HL-60 (cell line): ENCODE measurements around the gene IRAK3.
"Not testable (repeated sequence)": the region's sequence is repeated elsewhere in the genome, so short reads cannot be mapped to it uniquely, and the experiment has no call there.

Source experiments
- DNase-seq, 2 experiments: peaks; one replicate each; pipeline ENCODE4 v3.0.0-alpha.2; 2010 to 2020; ENCODE audit warnings: low read depth in 1 of 2, low spot score in 1 of 2
- H3K27ac ChIP-seq: fragments of 250-450 bp; sonication (Bioruptor Pico); replicated peaks from 2 replicates; pipeline ENCODE4 v1.5.1; 2020; ENCODE audit warnings: mild to moderate bottlenecking, moderate library complexity
- H3K27me3 ChIP-seq: fragments of 250-450 bp; sonication (Bioruptor Pico); 2 replicates; pipeline ENCODE4 v1.5.1; 2021; ENCODE audit warnings: mild to moderate bottlenecking, moderate library complexity; ENCODE audit not compliant: insufficient read depth, poor library complexity, severe bottlenecking
- H3K4me3 ChIP-seq: replicated peaks from 2 replicates; pipeline ENCODE4 v1.5.1; 2011; ENCODE audit warnings: mild to moderate bottlenecking, control low read depth, low read length; ENCODE audit not compliant: insufficient read depth
- CTCF ChIP-seq: IDR thresholded peaks from one replicate; pipeline ENCODE4 v1.5.1; 2011; ENCODE audit warnings: low read length, control low read depth, inconsistent platforms; ENCODE audit not compliant: insufficient read depth
- GABPA ChIP-seq: IDR thresholded peaks from 2 replicates; pipeline ENCODE4 v1.6.1; 2012; ENCODE audit warnings: low read depth
- POLR2AphosphoS5 ChIP-seq: IDR thresholded peaks from 2 replicates; pipeline ENCODE4 v1.6.1; 2012; ENCODE audit warnings: low read depth
- SPI1 ChIP-seq: IDR thresholded peaks from 2 replicates; pipeline ENCODE4 v1.6.1; 2012; ENCODE audit warnings: low read depth, mild to moderate bottlenecking, borderline replicate concordance
- TF ChIP-seq, protein P1 (sequence below): IDR thresholded peaks from 2 replicates; pipeline ENCODE4 v1.6.1; 2012; ENCODE audit warnings: low read depth; ENCODE audit not compliant: insufficient replicate concordance

The IRAK3 gene

DNA sequence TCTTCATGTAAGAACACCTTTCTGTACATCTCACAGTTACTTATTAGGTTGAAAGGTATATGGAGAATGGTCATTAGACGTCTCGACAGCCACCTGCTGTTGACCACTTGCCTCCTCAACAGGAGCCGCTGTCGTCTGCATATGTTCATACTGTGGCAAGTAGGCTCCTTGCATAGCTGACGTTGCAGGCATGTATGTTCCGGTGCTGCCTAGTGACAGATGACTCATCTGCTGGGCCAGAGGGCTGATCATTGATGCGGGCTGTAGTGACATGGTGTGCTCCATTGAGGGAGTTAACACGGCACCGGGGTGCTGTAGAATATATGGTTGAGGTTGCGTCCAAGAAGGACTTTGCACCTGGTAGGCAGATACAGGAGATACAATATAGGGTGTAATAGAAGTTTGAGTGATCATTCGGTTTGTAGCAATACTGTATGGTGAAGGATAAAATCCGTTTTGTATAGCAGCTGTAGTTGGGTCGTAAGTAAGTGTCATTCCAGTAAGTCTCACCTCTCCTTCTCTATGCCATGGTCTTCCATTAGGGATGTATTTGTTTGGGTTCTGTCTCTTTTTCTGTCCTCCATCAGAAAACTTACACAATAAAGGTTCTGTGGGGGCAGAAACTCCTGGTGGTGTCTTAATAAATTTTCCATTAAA, 45.2 kb downstream of the IRAK3 start:
- peak overlapping the region; percentile 23 for H3K4me3 ChIP-seq
- peak; percentile 87 to 96 for DNase-seq
- not testable (repeated sequence) for H3K27me3 ChIP-seq
- peak; percentile 34; the same call in 1 of the 2 replicates for TF ChIP-seq POLR2AphosphoS5
- peak overlapping the region; percentile 96 for H3K27ac ChIP-seq

DNA sequence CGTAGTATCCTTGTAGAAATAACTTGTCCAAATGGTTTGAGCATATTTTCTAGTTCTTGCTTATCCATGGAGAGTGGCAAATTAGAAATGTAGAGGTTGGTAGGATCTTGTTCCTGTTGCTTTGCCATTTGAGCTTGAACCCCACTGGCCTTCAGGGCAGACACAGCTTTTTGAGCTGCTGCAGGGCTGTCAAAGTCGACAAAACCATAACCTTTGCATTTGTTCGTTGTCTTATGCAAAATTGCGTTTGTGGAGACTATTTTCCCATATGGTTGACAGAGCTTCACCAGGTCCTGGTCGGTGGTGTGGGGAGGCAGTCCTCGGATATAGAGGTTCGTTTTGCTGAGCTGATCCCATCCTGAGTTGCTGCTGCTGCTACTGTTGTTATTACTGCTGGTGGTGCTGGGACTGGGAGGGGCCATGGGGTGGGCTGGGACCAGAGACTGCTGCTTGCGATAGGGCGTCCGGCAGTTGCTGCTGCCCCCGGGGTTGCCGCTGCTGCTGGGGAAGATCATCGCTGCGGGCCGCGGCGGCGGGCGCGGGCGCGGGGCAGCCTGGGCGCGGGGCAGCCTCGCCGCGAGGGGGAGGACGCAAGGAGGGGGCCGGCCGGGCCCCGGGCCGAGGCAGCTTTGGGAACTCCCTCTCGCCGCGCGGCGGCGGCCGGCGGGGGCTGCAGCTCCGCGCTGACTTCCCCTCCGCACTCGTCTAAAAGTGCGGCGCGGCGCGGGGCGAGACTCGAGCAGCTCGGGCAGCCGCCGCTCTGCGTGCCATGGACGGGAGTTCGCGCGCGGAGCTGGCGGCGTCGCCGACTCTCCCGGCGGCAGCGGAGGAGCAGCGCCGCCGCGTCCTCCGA, 46.0 kb downstream of the IRAK3 start:
- Histone ChIP-seq H3K27ac (peak overlapping the region; percentile 96), H3K4me3 (peak overlapping the region; percentile 23)
- not testable (repeated sequence) for H3K27me3 ChIP-seq
- peak; percentile 65; the same call in 1 of the 2 replicates for TF ChIP-seq SPI1
- DNase-seq, result peak in 1 of 2 experiments; percentile 77

DNA sequence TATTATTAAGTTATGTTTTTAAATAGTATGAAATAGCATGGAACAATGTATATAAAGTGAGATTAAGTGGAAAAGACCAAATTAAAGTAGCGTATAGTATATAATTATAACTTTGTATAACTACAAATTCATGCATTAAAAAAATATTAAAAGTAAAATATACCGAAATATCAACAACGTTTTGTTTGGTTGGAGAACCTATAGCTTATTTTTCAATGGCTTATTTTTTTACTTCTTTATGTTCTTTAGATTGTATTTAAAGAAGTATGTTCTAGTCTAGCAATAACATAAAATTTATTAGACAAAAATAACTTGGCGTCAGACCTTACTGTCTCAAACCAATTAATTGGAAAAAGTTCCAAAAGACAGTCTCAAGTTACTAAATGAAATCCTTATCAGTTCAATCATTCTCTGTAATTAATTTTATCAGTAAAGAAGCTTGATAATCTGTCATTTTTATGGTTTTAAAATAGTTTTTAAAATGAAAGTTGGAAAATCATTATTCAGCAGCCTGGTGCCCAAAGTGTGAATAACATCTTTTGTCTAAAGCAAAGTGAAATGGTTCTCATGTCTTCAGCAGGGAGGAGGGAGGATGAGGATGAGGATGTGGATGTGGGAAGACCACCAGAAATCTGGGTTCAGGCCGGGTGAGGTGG, 46.7 kb downstream of the IRAK3 start:
- peak overlapping the region; percentile 18 for H3K4me3 ChIP-seq
- DNase-seq, result no peak
- H3K27ac ChIP-seq, result peak overlapping the region; percentile 96

GRCh38 chr12:66236282-66236675, 47.3 kb downstream of the IRAK3 start:
- peak overlapping the region; percentile 96 for H3K27ac ChIP-seq
- not testable (repeated sequence) for H3K4me3 ChIP-seq, H3K27me3 ChIP-seq
- peak in 1 of 2 experiments; percentile 50 for DNase-seq

More for the DNA sequence above, 46.7 kb downstream of the IRAK3 start:
- TF ChIP-seq POLR2AphosphoS5 (no peak), SPI1 (no peak), CTCF (no peak), GABPA (no peak)
- TF ChIP-seq, protein P1, sequence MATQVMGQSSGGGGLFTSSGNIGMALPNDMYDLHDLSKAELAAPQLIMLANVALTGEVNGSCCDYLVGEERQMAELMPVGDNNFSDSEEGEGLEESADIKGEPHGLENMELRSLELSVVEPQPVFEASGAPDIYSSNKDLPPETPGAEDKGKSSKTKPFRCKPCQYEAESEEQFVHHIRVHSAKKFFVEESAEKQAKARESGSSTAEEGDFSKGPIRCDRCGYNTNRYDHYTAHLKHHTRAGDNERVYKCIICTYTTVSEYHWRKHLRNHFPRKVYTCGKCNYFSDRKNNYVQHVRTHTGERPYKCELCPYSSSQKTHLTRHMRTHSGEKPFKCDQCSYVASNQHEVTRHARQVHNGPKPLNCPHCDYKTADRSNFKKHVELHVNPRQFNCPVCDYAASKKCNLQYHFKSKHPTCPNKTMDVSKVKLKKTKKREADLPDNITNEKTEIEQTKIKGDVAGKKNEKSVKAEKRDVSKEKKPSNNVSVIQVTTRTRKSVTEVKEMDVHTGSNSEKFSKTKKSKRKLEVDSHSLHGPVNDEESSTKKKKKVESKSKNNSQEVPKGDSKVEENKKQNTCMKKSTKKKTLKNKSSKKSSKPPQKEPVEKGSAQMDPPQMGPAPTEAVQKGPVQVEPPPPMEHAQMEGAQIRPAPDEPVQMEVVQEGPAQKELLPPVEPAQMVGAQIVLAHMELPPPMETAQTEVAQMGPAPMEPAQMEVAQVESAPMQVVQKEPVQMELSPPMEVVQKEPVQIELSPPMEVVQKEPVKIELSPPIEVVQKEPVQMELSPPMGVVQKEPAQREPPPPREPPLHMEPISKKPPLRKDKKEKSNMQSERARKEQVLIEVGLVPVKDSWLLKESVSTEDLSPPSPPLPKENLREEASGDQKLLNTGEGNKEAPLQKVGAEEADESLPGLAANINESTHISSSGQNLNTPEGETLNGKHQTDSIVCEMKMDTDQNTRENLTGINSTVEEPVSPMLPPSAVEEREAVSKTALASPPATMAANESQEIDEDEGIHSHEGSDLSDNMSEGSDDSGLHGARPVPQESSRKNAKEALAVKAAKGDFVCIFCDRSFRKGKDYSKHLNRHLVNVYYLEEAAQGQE, result no peak
- H3K27me3 ChIP-seq, result no peaks in the 10 kb centered on the region

GRCh38 chr12:66236969-66237368, 48.0 kb downstream of the IRAK3 start:
- Histone ChIP-seq H3K27ac (peak overlapping the region; percentile 96), H3K4me3 (no peak overlapping the region), H3K27me3 (no peaks in the 10 kb centered on the region)
- TF ChIP-seq SPI1 (peak; percentile 86), CTCF (no peak), POLR2AphosphoS5 (peak; percentile 49), GABPA (no peak)
- TF ChIP-seq, protein P1, result no peak
- DNase-seq, result peak; percentile 57 to 87
